Measurements from ENCODE around the gene RGS16. TPM values are rescaled to one million over a fixed set of nuclear protein-coding genes. Genes with fewer than 3 reads are reported as not detected.

Gene RGS16
- total and polyA plus RNA-seq, 2 experiments from 2014 or later, result 7.3 to 7.6 TPM

DNA sequence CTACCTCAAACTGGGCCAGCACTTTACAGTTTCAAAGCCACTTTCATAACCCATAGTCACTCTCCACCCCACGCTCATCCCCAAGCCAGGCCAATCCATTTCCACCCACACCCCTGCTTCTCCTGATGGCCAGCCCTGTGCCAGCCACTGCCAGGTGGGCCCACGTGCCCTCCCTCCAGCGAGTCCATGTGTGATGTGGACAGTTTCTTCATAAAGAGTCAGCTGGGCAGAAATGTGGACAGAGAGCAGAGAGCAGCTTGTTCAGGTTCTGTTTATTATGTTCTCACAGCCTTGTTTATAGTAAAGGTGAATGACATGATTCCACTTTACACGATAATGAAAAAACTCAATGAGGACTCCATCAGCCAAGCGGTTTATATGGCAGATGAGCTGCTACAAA, 37.4 kb upstream of the RGS16 start:
- 89% methylated on average over 5 of the region's 5 CpGs for WGBS (ENCODE audit: low lambda C conversion rate, missing lambda C conversion rate)

DNA sequence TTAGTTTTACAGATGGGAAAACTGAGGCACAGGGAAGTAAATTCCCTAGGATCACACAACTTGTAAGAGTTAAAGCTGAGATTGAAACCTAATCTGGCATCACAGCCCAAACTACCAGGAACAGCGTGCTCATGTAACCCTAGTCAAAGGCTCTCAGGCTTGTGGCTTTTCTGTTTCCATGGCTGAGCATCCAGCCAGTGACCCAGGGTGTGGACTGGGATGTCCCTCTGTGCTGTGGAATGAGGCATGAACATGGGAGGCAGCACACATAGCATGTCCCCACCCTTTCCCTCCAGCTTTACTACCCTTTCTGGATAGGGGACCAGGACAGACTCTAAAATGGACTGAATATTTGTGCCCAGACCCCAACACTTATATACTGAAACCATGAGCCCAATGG, 35.1 kb upstream of the RGS16 start:
- no peaks in the 10 kb centered on the region for H3K9me3 ChIP-seq (ENCODE audit: low read depth)
- no peaks in the 10 kb centered on the region for H3K9me2 ChIP-seq (replicated peaks; ENCODE audit: insufficient read depth)
- no peak overlapping the region for H3K27ac ChIP-seq
- DNase-seq (ENCODE audit: low spot score), result no peak
- no peaks in the 10 kb centered on the region for H3K4me1 ChIP-seq (ENCODE audit: insufficient read depth)
- WGBS (ENCODE audit: low lambda C conversion rate, missing lambda C conversion rate), result 94% methylated on average over 1 of the region's 1 CpG
- H3K27me3 ChIP-seq, result no peaks in the 10 kb centered on the region
- H2AFZ ChIP-seq, result no peak overlapping the region
- TF ChIP-seq EZH2 (IDR thresholded peaks at IDR 0.05; ENCODE audit: borderline replicate concordance), result no peak
- TF ChIP-seq EZH2phosphoT487 (IDR thresholded peaks at IDR 0.05; ENCODE audit: low read depth, severe bottlenecking, unreplicated experiment), result no peak
- TF ChIP-seq, protein P1, sequence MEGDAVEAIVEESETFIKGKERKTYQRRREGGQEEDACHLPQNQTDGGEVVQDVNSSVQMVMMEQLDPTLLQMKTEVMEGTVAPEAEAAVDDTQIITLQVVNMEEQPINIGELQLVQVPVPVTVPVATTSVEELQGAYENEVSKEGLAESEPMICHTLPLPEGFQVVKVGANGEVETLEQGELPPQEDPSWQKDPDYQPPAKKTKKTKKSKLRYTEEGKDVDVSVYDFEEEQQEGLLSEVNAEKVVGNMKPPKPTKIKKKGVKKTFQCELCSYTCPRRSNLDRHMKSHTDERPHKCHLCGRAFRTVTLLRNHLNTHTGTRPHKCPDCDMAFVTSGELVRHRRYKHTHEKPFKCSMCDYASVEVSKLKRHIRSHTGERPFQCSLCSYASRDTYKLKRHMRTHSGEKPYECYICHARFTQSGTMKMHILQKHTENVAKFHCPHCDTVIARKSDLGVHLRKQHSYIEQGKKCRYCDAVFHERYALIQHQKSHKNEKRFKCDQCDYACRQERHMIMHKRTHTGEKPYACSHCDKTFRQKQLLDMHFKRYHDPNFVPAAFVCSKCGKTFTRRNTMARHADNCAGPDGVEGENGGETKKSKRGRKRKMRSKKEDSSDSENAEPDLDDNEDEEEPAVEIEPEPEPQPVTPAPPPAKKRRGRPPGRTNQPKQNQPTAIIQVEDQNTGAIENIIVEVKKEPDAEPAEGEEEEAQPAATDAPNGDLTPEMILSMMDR (IDR thresholded peaks at IDR 0.05; ENCODE audit: poor library complexity), result no peak
- H3K36me3 ChIP-seq (replicated peaks; ENCODE audit: insufficient read depth, low read depth), result no peaks in the 10 kb centered on the region
- H3K4me3 ChIP-seq, result no peak overlapping the region
- H3K79me2 ChIP-seq, result no peaks in the 10 kb centered on the region
- H4K20me1 ChIP-seq (ENCODE audit: insufficient read depth, poor library complexity, severe bottlenecking), result no peaks in the 10 kb centered on the region
- H3K4me2 ChIP-seq, result no peak overlapping the region

More for the DNA sequence above, 37.4 kb upstream of the RGS16 start:
- no peaks in the 10 kb centered on the region for H3K9me2 ChIP-seq (replicated peaks; ENCODE audit: insufficient read depth)
- no peaks in the 10 kb centered on the region for H3K9me3 ChIP-seq (ENCODE audit: low read depth)
- no peak for DNase-seq (ENCODE audit: low spot score)
- no peak overlapping the region for H3K27ac ChIP-seq
- no peaks in the 10 kb centered on the region for H3K36me3 ChIP-seq (replicated peaks; ENCODE audit: insufficient read depth, low read depth)
- H2AFZ ChIP-seq, result no peak overlapping the region
- no peak overlapping the region for H3K4me2 ChIP-seq
- H3K4me1 ChIP-seq (ENCODE audit: insufficient read depth), result no peaks in the 10 kb centered on the region
- no peaks in the 10 kb centered on the region for H3K79me2 ChIP-seq
- TF ChIP-seq EZH2phosphoT487 (IDR thresholded peaks at IDR 0.05; ENCODE audit: low read depth, severe bottlenecking, unreplicated experiment), result no peak
- TF ChIP-seq EZH2 (IDR thresholded peaks at IDR 0.05; ENCODE audit: borderline replicate concordance), result no peak
- TF ChIP-seq, protein P1 (IDR thresholded peaks at IDR 0.05; ENCODE audit: poor library complexity), result no peak
- no peaks in the 10 kb centered on the region for H4K20me1 ChIP-seq (ENCODE audit: insufficient read depth, poor library complexity, severe bottlenecking)
- no peak overlapping the region for H3K4me3 ChIP-seq
- H3K27me3 ChIP-seq, result no peaks in the 10 kb centered on the region

DNA sequence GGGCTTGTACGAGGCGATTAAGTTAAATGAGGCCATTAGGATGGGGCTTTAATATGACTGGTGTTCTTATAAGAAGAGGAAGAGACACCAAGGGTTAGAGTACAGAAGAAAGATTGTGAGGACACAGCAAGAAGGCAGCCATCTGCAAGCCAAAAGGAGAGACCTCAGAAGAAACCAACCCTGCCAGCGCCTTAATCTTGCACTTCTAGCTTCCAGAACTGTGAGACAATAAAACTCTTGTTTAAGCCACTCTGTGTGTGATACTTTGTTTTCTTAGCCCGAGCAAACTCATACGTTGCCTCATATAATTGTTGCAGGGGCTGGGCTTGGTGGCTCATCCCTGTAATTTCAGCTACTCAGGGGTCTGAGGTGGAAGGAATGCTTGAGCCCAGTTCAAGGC, 33.6 kb upstream of the RGS16 start:
- no peaks in the 10 kb centered on the region for H3K9me2 ChIP-seq (replicated peaks; ENCODE audit: insufficient read depth)
- H3K27me3 ChIP-seq, result no peaks in the 10 kb centered on the region
- no peak overlapping the region for H3K4me2 ChIP-seq
- 81% methylated on average over 5 of the region's 5 CpGs for WGBS (ENCODE audit: low lambda C conversion rate, missing lambda C conversion rate)
- no peaks in the 10 kb centered on the region for H3K36me3 ChIP-seq (replicated peaks; ENCODE audit: insufficient read depth, low read depth)
- H4K20me1 ChIP-seq (ENCODE audit: insufficient read depth, poor library complexity, severe bottlenecking), result no peaks in the 10 kb centered on the region
- H3K27ac ChIP-seq, result no peak overlapping the region
- no peaks in the 10 kb centered on the region for H3K4me1 ChIP-seq (ENCODE audit: insufficient read depth)
- H3K79me2 ChIP-seq, result no peaks in the 10 kb centered on the region
- no peak overlapping the region for H2AFZ ChIP-seq
- no peak for DNase-seq (ENCODE audit: low spot score)
- no peak overlapping the region for H3K4me3 ChIP-seq
- H3K9me3 ChIP-seq (ENCODE audit: low read depth), result no peaks in the 10 kb centered on the region
- no peak for TF ChIP-seq EZH2 (IDR thresholded peaks at IDR 0.05; ENCODE audit: borderline replicate concordance)
- TF ChIP-seq EZH2phosphoT487 (IDR thresholded peaks at IDR 0.05; ENCODE audit: low read depth, severe bottlenecking, unreplicated experiment), result no peak
- TF ChIP-seq, protein P1 (IDR thresholded peaks at IDR 0.05; ENCODE audit: poor library complexity), result no peak

DNA sequence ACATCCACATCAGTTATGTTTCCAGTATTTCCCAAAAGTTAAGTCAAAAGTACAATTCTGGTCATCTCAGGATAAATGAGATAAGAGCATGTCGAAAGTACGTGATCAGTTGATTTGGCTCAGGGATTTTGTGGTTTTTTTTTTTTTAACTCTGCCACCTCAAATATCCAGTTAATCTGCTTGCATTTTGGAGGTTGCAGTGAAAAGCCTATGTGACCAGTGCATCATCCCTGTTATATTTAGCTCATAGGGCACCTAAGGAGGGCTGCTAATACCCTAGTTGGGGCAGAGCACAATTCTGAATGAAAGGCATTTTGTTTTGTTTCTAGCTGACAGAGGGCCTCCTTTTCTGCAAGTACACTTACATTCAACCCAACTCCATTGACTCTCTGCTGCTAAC, 31.7 kb upstream of the RGS16 start:
- H3K27ac ChIP-seq, result no peak overlapping the region
- H3K79me2 ChIP-seq, result no peaks in the 10 kb centered on the region
- DNase-seq (ENCODE audit: low spot score), result no peak
- no peaks in the 10 kb centered on the region for H3K27me3 ChIP-seq
- H3K4me1 ChIP-seq (ENCODE audit: insufficient read depth), result no peaks in the 10 kb centered on the region
- no peaks in the 10 kb centered on the region for H3K9me3 ChIP-seq (ENCODE audit: low read depth)
- H3K36me3 ChIP-seq (replicated peaks; ENCODE audit: insufficient read depth, low read depth), result no peaks in the 10 kb centered on the region
- 70% methylated on average over 2 of the region's 2 CpGs for WGBS (ENCODE audit: low lambda C conversion rate, missing lambda C conversion rate)
- H2AFZ ChIP-seq, result no peak overlapping the region
- H3K9me2 ChIP-seq (replicated peaks; ENCODE audit: insufficient read depth), result no peaks in the 10 kb centered on the region
- no peaks in the 10 kb centered on the region for H4K20me1 ChIP-seq (ENCODE audit: insufficient read depth, poor library complexity, severe bottlenecking)
- TF ChIP-seq EZH2 (IDR thresholded peaks at IDR 0.05; ENCODE audit: borderline replicate concordance) (no peak), EZH2phosphoT487 (IDR thresholded peaks at IDR 0.05; ENCODE audit: low read depth, severe bottlenecking, unreplicated experiment) (no peak)
- TF ChIP-seq, protein P1 (IDR thresholded peaks at IDR 0.05; ENCODE audit: poor library complexity), result no peak
- H3K4me3 ChIP-seq, result no peak overlapping the region
- no peak overlapping the region for H3K4me2 ChIP-seq
